ENCODE results near the gene PRSS23.

The PRSS23 gene

GRCh38 chr11:86787018-86787536 lies 13.3 kb upstream of the PRSS23 start:
- DNase-seq (ENCODE audit: low spot score): no peak
- no peak for TF ChIP-seq CTCF (IDR thresholded peaks at IDR 0.05; ENCODE audit: borderline replicate concordance, control extremely low read depth, extremely low read depth, insufficient read depth, missing control alignments)
- in situ Hi-C loops (cut with MboI; ENCODE audit: low sequenced_read_pairs, unreplicated experiment): no loop called here

- in situ Hi-C loops (cut with MboI; ENCODE audit: low sequenced_read_pairs, unreplicated experiment): no loop called here
- DNase-seq (ENCODE audit: low spot score): no peak
- no peak for TF ChIP-seq CTCF (IDR thresholded peaks at IDR 0.05; ENCODE audit: borderline replicate concordance, control extremely low read depth, extremely low read depth, insufficient read depth, missing control alignments)
Measured at GRCh38 chr11:86787656-86788055, 12.7 kb upstream of the PRSS23 start.

- no peak for TF ChIP-seq CTCF (IDR thresholded peaks at IDR 0.05; ENCODE audit: borderline replicate concordance, control extremely low read depth, extremely low read depth, insufficient read depth, missing control alignments)
- DNase-seq (ENCODE audit: low spot score): no peak
- in situ Hi-C loops (cut with MboI; ENCODE audit: low sequenced_read_pairs, unreplicated experiment): no loop called here
Measured at GRCh38 chr11:86790195-86790725, 10.1 kb upstream of the PRSS23 start.

- no peak for DNase-seq (ENCODE audit: low spot score)
- in situ Hi-C loops (cut with MboI; ENCODE audit: low sequenced_read_pairs, unreplicated experiment): no loop called here
- TF ChIP-seq CTCF (IDR thresholded peaks at IDR 0.05; ENCODE audit: borderline replicate concordance, control extremely low read depth, extremely low read depth, insufficient read depth, missing control alignments): no peak
Measured at GRCh38 chr11:86790867-86791849, 9.2 kb upstream of the PRSS23 start.

GRCh38 chr11:86792150-86792549 lies 8.2 kb upstream of the PRSS23 start:
- in situ Hi-C loops (cut with MboI; ENCODE audit: low sequenced_read_pairs, unreplicated experiment): no loop called here
- no peak for DNase-seq (ENCODE audit: low spot score)
- no peak for TF ChIP-seq CTCF (IDR thresholded peaks at IDR 0.05; ENCODE audit: borderline replicate concordance, control extremely low read depth, extremely low read depth, insufficient read depth, missing control alignments)

- in situ Hi-C loops (cut with MboI; ENCODE audit: low sequenced_read_pairs, unreplicated experiment): no loop called here
- DNase-seq (ENCODE audit: low spot score): no peak
- no peak for TF ChIP-seq CTCF (IDR thresholded peaks at IDR 0.05; ENCODE audit: borderline replicate concordance, control extremely low read depth, extremely low read depth, insufficient read depth, missing control alignments)
Measured at GRCh38 chr11:86793307-86793706, 7.0 kb upstream of the PRSS23 start.

All from GM13976 (cell line).